ENCODE measurements around the gene MKRN1.

MKRN1 gene

DNA sequence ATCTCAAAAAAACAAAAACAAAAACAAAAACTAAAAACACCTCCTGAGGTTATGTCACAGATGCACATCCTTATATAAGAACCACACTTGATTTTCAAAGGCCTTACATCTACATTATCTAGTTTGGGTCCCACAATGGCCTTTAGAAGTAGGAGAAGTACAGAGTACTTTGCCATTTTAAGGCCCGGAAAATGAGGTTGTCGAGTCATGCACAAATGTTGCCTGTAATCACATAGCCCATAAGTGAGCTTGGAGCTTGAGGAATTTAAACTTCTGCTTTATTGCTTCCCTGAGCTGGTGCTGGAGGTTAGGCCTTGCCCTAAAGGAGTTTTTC, 9.7 kb upstream of the MKRN1 start:
- no peak overlapping the region for H3K27ac ChIP-seq
- no peaks in the 10 kb centered on the region for H3K27me3 ChIP-seq
- H3K9ac ChIP-seq = no peak overlapping the region
- H3K4me1 ChIP-seq = peaks cover 0 to 25% (median 3%) of the 10 kb centered on the region in 10 experiments; a peak in 9 of 20 replicates
- no peaks in the 10 kb centered on the region for H3K36me3 ChIP-seq
- peak overlapping the region in 1 of 11 experiments; percentile 2; a peak in 1 of 22 replicates for H3K4me2 ChIP-seq
- TF ChIP-seq Cebpa-rat (IDR thresholded peaks at IDR 0.05) = no peak
- H3K9me3 ChIP-seq (replicated peaks in 1 of 11) = no peaks in the 10 kb centered on the region
- no peak overlapping the region for H3K4me3 ChIP-seq
- H4K20me1 ChIP-seq = no peaks in the 10 kb centered on the region

DNA sequence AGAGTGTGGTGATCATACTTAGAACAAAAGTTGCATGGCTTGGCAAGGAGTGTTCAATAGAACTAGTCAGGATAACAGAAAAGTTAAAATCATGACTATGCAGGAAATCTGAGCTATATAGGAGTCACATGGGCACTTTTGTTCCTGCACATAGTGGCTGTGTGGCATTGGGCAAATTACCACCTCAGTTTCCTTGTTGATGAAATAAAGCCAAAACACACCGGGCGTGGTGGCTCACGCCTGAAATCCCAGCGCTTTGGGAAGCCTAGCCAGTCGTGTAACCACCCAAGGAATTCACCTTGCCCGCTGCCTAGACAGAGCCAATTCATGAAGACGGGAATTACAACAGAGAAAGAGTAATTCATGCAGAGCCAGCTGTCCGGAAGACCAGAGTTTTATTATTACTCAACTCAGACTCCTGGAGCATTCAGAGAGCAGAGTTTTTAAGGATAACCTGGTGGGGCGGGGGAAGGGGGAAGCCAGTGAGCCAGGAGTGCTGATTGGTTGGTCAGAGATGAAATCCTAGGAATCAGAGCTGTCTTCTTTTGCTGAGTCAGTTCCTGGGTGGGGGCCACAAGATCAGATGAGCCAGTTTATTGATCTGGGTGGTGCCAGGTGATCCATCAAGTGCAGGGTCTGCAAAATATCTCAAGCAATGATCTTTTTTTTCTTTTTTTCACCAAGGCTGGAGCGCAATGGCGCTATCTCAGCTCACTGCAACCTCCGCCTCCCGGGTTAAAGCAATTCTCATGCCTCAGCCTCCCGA, 6.4 kb upstream of the MKRN1 start:
- Histone ChIP-seq H3K4me1 (peaks cover 0 to 25% (median 3%) of the 10 kb centered on the region in 10 experiments; a peak in 9 of 20 replicates), H3K9ac (no peak overlapping the region)

DNA sequence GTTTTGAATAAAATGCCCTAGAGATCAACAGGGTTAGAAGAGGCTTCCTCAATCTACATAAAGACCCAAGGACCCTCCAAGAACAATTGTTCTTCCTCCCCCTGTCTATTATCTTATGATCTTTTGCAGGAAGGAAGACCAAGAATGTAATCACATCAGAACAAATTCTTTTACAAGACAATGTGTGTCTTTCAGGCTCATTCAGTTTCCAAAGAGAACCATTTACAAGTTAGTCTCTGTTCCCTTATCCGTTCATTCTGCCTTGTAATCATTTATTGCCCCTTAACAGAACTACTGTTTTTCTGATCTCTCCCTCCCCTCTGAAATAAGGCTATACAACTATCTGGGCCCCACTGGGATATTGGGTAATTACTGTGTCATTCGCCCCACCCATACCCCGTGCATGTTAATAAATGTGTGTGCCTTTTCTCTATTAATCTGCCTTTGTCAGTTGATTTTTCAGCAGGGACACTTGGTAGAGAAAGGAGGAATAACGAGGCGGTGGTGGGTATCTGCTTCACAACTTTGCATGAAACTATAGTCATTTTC, 5.7 kb upstream of the MKRN1 start:
- TF ChIP-seq Cebpa-rat (IDR thresholded peaks at IDR 0.05) = no peak
- Histone ChIP-seq H3K27me3 (no peaks in the 10 kb centered on the region), H4K20me1 (no peaks in the 10 kb centered on the region), H3K4me1 (peaks cover 0 to 25% (median 3%) of the 10 kb centered on the region in 10 experiments; a peak in 9 of 20 replicates), H3K9ac (no peak overlapping the region), H3K4me2 (peak overlapping the region in 4 of 11 experiments; percentile 1 to 56 (median 35); a peak in 6 of 22 replicates), H3K36me3 (no peaks in the 10 kb centered on the region), H3K9me3 (replicated peaks in 1 of 11) (no peaks in the 10 kb centered on the region), H3K27ac (no peak overlapping the region), H3K4me3 (no peak overlapping the region)

More for the DNA sequence above, 6.4 kb upstream of the MKRN1 start:
- TF ChIP-seq Cebpa-rat (IDR thresholded peaks at IDR 0.05) = no peak
- Histone ChIP-seq H3K4me3 (no peak overlapping the region), H4K20me1 (no peaks in the 10 kb centered on the region), H3K27me3 (no peaks in the 10 kb centered on the region), H3K9me3 (replicated peaks in 1 of 11) (no peaks in the 10 kb centered on the region), H3K36me3 (no peaks in the 10 kb centered on the region), H3K4me2 (peak overlapping the region in 5 of 11 experiments; percentile 1 to 56 (median 32); a peak in 7 of 22 replicates), H3K27ac (no peak overlapping the region)

DNA sequence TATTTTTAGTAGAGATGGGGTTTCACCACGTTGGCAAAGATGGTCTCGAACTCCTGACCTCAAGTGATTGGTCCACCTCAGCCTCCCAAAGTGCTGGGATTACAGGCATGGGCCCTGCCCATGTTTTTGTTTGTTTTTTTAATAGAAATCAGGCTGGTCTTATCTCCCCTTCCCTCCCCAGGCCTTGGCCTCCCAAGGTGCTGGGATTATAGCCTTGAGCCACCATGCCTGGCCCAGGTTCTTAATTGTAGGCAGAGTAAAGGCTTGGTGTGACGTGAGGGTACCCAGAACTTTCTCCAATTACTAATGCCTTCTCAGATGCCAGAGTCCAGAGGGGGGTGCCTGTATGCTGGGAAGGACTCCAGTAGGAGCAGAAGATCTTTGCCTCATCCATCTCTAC, 5.2 kb upstream of the MKRN1 start:
- Histone ChIP-seq H3K4me3 (no peak overlapping the region), H3K36me3 (no peaks in the 10 kb centered on the region), H3K4me1 (peaks cover 0 to 25% (median 8%) of the 10 kb centered on the region in 10 experiments; a peak in 13 of 20 replicates), H3K4me2 (peak overlapping the region in 2 of 11 experiments; percentile 32 to 56; a peak in 4 of 22 replicates), H3K27me3 (no peaks in the 10 kb centered on the region), H3K9me3 (replicated peaks in 1 of 11) (no peaks in the 10 kb centered on the region), H4K20me1 (no peaks in the 10 kb centered on the region), H3K27ac (no peak overlapping the region), H3K9ac (no peak overlapping the region)
- TF ChIP-seq Cebpa-rat (IDR thresholded peaks at IDR 0.05) = no peak

DNA sequence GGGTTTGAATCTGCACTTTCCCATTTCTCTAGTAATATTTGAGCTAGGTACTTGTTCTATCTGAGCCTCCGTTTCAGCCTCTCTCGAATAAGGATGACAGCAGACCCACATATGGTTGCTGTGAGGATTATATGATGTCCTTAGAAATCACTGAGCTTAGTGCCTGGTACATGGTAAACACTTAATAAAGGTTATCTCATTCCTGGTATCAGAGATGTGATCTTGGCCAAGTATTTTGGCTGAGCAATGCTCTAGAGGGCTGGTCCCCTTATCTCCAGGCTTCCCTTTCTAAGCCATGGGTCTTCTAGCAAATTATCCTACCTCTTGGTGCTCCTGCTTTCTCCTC, 407 bp upstream of the MKRN1 start:
- TF ChIP-seq Cebpa-rat (IDR thresholded peaks at IDR 0.05) = no peak
- peak overlapping the region in 9 of 11 experiments; percentile 80 to 97 (median 94); a peak in 16 of 22 replicates for H3K27ac ChIP-seq
- no peaks in the 10 kb centered on the region for H3K27me3 ChIP-seq
- H3K9me3 ChIP-seq (replicated peaks in 1 of 11) = no peaks in the 10 kb centered on the region
- peaks cover 29 to 41% (median 34%) of the 10 kb centered on the region in 11 experiments for H4K20me1 ChIP-seq
- H3K4me1 ChIP-seq = peaks cover 20 to 27% (median 24%) of the 10 kb centered on the region in 10 experiments
- H3K4me2 ChIP-seq = peak overlapping the region; percentile 67 to 93 (median 89)
- peak overlapping the region in 10 of 11 experiments; percentile 89 to 98 (median 97); a peak in 19 of 22 replicates for H3K9ac ChIP-seq
- peak overlapping the region; percentile 85 to 100 (median 98) for H3K4me3 ChIP-seq
- 0 out of 22 replicates have a peak, but pooled peaks cover 0 to 8% (median 0%) of the 10 kb centered on the region in 11 experiments for H3K36me3 ChIP-seq

DNA sequence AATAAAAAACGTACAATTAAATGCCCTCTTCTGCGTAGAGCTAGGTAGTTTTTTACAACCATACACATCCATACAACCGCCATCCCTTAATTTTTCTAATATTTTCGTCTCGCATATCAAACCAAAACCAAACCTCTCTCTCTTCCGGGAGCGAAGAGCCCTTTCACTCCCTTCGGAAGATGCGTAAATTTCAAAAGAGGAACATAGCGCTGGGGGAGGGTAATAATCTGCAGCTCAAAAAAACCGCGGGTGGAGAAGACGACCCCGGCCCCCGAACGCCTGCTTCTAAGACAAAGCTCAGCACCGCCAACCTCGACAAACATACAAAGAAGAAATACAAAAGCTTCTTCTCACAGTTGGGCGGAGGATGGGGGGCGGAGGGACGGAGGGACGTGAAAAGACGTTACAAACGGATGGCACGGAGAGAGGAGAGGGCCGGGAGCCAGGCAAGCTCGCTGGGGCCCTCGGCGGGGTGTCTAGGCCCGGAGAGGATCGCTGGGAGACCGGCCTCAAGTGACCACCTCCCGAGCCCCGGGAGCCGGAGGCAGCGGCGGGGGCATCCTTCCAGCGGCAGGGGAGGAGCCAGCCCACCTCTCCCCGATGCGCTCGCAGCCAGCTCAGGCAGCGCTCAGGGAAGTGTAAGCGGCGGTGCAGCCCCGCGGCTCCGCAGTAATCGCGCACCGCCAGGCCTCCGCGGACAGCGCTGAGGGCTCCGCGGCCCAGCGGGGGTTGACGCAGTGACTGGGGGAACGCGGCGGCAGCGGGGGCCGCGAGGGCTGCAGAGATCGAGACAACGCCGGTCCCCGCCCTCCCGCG, 851 bp downstream of the MKRN1 start:
- Histone ChIP-seq H3K27me3 (no peaks in the 10 kb centered on the region), H3K27ac (peak overlapping the region; percentile 80 to 97 (median 94)), H3K36me3 (peaks cover 0 to 14% (median 0%) of the 10 kb centered on the region in 11 experiments; a peak in 1 of 22 replicates), H3K9ac (peak overlapping the region; percentile 89 to 98 (median 97)), H3K4me3 (peak overlapping the region; percentile 85 to 100 (median 98)), H4K20me1 (peaks cover 42 to 54% (median 46%) of the 10 kb centered on the region in 11 experiments), H3K9me3 (replicated peaks in 1 of 11) (no peaks in the 10 kb centered on the region), H3K4me1 (peaks cover 20 to 26% (median 22%) of the 10 kb centered on the region in 10 experiments), H3K4me2 (peak overlapping the region; percentile 88 to 96 (median 91))
- TF ChIP-seq Cebpa-rat (IDR thresholded peaks at IDR 0.05) = no peak

DNA sequence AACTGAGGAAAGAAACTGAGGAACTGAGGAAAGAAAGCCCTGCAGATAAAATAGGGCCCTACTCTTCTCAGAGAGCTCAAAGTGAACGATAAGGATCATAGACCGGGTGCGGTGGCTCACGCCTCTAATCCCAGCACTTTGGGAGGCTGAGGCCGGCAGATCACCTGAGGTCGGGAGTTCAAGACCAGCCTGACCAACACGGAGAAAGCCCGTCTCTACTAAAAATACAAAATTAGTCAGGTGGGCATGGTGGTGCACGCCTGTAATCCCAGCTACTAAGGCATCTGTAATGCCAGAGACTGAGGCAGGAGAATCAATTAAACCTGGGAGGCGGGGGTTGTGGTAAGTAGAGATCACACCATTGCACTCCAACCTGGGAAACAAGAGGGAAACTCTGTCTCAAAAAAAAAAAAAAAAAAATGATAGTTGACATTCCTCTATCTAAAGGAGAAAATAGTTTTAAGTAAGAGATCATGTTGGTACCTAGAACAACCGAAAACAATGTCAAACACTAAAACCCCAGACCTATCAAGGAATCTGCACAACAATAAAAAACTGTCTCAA, 2.5 kb downstream of the MKRN1 start:
- no peak for TF ChIP-seq Cebpa-rat (IDR thresholded peaks at IDR 0.05)
- Histone ChIP-seq H3K4me3 (peak overlapping the region; percentile 85 to 100 (median 98); a peak in 14 of 20 replicates), H3K9ac (peak overlapping the region; percentile 89 to 98 (median 97); a peak in 21 of 22 replicates), H3K4me2 (peak overlapping the region; percentile 88 to 96 (median 91)), H3K4me1 (peaks cover 20 to 26% (median 22%) of the 10 kb centered on the region in 10 experiments), H3K36me3 (peaks cover 2 to 20% (median 5%) of the 10 kb centered on the region in 11 experiments; a peak in 20 of 22 replicates), H3K27me3 (no peaks in the 10 kb centered on the region), H4K20me1 (peaks cover 58 to 71% (median 63%) of the 10 kb centered on the region in 11 experiments), H3K27ac (peak overlapping the region in 9 of 11 experiments; percentile 23 to 97 (median 93); a peak in 10 of 22 replicates), H3K9me3 (replicated peaks in 1 of 11) (no peaks in the 10 kb centered on the region)

DNA sequence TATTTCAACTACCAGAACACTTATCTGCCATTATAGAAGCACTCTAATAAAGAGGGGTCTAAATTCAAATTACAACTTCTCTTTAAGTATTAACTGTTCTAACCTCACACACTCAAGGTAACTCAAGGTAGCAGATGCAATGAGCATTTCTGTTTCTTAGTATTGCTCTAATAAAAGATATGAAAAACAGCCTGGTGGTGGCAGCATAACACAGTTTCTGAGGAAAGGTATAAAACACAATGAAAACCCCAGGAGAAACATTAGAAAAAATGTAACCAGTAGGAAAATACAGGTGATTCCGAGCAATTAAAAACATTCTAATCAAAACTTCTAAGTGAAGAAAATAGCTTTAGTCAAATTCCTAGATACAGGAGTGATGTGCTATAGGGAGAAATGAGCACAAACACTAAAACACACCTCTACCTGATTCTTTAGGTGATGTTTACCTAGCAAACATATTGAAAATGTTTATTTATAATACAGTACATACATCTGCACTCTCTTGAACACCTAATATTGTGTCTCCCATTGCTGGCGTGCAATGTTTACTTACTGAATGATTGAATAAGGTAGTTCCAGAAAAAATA, 3.5 kb downstream of the MKRN1 start:
- H3K9me3 ChIP-seq (replicated peaks in 1 of 11) = no peaks in the 10 kb centered on the region
- H3K9ac ChIP-seq = no peak overlapping the region
- H3K36me3 ChIP-seq = peaks cover 11 to 29% (median 14%) of the 10 kb centered on the region in 11 experiments
- TF ChIP-seq Cebpa-rat (IDR thresholded peaks at IDR 0.05) = no peak
- no peak overlapping the region for H3K4me3 ChIP-seq
- H3K4me2 ChIP-seq = peak overlapping the region in 9 of 11 experiments; percentile 3 to 96 (median 91); a peak in 10 of 22 replicates
- H3K4me1 ChIP-seq = peaks cover 20 to 26% (median 22%) of the 10 kb centered on the region in 10 experiments
- no peak overlapping the region for H3K27ac ChIP-seq
- H3K27me3 ChIP-seq = no peaks in the 10 kb centered on the region
- peaks cover 68 to 80% (median 72%) of the 10 kb centered on the region in 11 experiments for H4K20me1 ChIP-seq
